Smooth muscle cell (in vitro differentiated cells): Measurements from ENCODE around the gene FBXL4. TPM values are rescaled to one million over a fixed set of nuclear protein-coding genes. Genes with fewer than 3 reads are reported as not detected.

Experiments used
- DNase-seq: peaks from one replicate; lab custom pipeline; 2025; ENCODE audit not compliant: unreplicated experiment; lab: John Stamatoyannopoulos, UW
- H2AFZ ChIP-seq: fragments of 200-600 bp; sonication (generic); 2 replicates; pipeline ENCODE4 v1.6.0; 2016; ENCODE audit warnings: antibody characterized with exemption, low read depth, mild to moderate bottlenecking
- H3F3A ChIP-seq: fragments of 200-600 bp; sonication (generic); 2 replicates; pipeline ENCODE4 v1.6.0; 2017; ENCODE audit warnings: antibody characterized with exemption, low read depth
- H3K27ac ChIP-seq: fragments of 200-600 bp; sonication (generic); 2 replicates; pipeline ENCODE4 v1.5.1; 2016; ENCODE audit warnings: low read depth, mild to moderate bottlenecking
- H3K27me3 ChIP-seq: fragments of 200-600 bp; sonication (generic); 2 replicates; pipeline ENCODE4 v1.6.1; 2016; ENCODE audit warnings: low read depth, mild to moderate bottlenecking
- H3K36me3 ChIP-seq: fragments of 200-600 bp; sonication (generic); 2 replicates; pipeline ENCODE4 v1.5.1; 2016; ENCODE audit warnings: low read depth
- H3K4me1 ChIP-seq: fragments of 200-600 bp; sonication (generic); 2 replicates; pipeline ENCODE4 v1.5.1; 2016; ENCODE audit warnings: low read depth
- H3K4me2 ChIP-seq: fragments of 200-600 bp; sonication (generic); 2 replicates; pipeline ENCODE4 v1.6.0; 2016; ENCODE audit warnings: mild to moderate bottlenecking
- H3K4me3 ChIP-seq: fragments of 200-600 bp; sonication (generic); 2 replicates; pipeline ENCODE4 v1.5.1; 2016; ENCODE audit warnings: mild to moderate bottlenecking
- H3K79me2 ChIP-seq: fragments of 200-600 bp; sonication (generic); 2 replicates; pipeline ENCODE4 v1.6.0; 2016; ENCODE audit warnings: low read depth, mild to moderate bottlenecking
- H3K9ac ChIP-seq: fragments of 200-600 bp; sonication (generic); 2 replicates; pipeline ENCODE4 v1.6.0; 2016; ENCODE audit warnings: low read depth
- H3K9me3 ChIP-seq: fragments of 200-600 bp; sonication (generic); replicated peaks from 2 replicates; pipeline ENCODE4 v1.5.1; 2016; ENCODE audit warnings: low read depth
- H4K20me1 ChIP-seq: fragments of 200-600 bp; sonication (generic); 2 replicates; pipeline ENCODE4 v1.6.0; 2016; ENCODE audit warnings: low read depth
- WGBS: methylation state at CpG from one replicate; pipeline ENCODE4 v1.1.7; 2016; ENCODE audit warnings: low lambda C conversion rate; 5-methylcytosine and 5-hydroxymethylcytosine counted together
- polyA plus RNA-seq: library from polyadenylated mRNA; unstranded; fragments of >200 nt; fragmentation: Nextera tagmentation; extraction: Ambion mirVana; gene quantifications from 2 replicates; pipeline ENCODE4 v1.2.1, GENCODE V29; 2016
- total RNA-seq: library from RNA; depleted of rRNA; stranded (reverse); fragments of >200 nt; gene quantifications from 2 replicates; pipeline ENCODE4 v1.2.3, GENCODE V29; 2014
- TF ChIP-seq, protein P1 (sequence below): fragments of 200-600 bp; sonication (generic); IDR thresholded peaks from 2 replicates; pipeline ENCODE4 v1.5.1; 2017; ENCODE audit warnings: borderline replicate concordance, mild to moderate bottlenecking, antibody characterized with exemption; ENCODE audit not compliant: insufficient read depth, poor library complexity, severe bottlenecking

The FBXL4 gene
- total and polyA plus RNA-seq, 2 experiments from 2014 or later = 7.3 to 18.8 TPM

DNA sequence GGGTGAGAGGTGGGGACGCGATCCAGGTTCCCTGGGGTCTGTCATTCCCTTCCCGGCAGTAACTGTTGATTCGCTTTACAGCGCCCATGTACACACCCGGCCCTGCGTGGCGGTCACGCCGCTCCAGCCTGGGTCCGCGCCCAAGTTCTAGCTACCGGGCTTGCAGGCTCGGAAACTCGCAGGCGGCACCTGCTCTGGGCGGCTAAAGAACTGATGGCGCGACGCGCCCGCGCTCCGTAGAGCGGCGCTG lies 114.8 kb downstream of the FBXL4 start:
- Histone ChIP-seq H4K20me1 (no peaks in the 10 kb centered on the region), H3F3A (no peaks in the 10 kb centered on the region), H3K27me3 (peaks cover 97% of the 10 kb centered on the region), H3K4me1 (peaks cover 27% of the 10 kb centered on the region), H3K79me2 (no peaks in the 10 kb centered on the region), H2AFZ (no peak overlapping the region), H3K4me3 (peak overlapping the region; percentile 55), H3K9me3 (no peaks in the 10 kb centered on the region), H3K36me3 (no peaks in the 10 kb centered on the region), H3K27ac (no peak overlapping the region), H3K9ac (no peak overlapping the region), H3K4me2 (peak overlapping the region; percentile 82)
- TF ChIP-seq, protein P1, sequence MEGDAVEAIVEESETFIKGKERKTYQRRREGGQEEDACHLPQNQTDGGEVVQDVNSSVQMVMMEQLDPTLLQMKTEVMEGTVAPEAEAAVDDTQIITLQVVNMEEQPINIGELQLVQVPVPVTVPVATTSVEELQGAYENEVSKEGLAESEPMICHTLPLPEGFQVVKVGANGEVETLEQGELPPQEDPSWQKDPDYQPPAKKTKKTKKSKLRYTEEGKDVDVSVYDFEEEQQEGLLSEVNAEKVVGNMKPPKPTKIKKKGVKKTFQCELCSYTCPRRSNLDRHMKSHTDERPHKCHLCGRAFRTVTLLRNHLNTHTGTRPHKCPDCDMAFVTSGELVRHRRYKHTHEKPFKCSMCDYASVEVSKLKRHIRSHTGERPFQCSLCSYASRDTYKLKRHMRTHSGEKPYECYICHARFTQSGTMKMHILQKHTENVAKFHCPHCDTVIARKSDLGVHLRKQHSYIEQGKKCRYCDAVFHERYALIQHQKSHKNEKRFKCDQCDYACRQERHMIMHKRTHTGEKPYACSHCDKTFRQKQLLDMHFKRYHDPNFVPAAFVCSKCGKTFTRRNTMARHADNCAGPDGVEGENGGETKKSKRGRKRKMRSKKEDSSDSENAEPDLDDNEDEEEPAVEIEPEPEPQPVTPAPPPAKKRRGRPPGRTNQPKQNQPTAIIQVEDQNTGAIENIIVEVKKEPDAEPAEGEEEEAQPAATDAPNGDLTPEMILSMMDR = no peak
- DNase-seq = no peak
- under 1% methylated on average over 26 of the region's 26 CpGs for WGBS

DNA sequence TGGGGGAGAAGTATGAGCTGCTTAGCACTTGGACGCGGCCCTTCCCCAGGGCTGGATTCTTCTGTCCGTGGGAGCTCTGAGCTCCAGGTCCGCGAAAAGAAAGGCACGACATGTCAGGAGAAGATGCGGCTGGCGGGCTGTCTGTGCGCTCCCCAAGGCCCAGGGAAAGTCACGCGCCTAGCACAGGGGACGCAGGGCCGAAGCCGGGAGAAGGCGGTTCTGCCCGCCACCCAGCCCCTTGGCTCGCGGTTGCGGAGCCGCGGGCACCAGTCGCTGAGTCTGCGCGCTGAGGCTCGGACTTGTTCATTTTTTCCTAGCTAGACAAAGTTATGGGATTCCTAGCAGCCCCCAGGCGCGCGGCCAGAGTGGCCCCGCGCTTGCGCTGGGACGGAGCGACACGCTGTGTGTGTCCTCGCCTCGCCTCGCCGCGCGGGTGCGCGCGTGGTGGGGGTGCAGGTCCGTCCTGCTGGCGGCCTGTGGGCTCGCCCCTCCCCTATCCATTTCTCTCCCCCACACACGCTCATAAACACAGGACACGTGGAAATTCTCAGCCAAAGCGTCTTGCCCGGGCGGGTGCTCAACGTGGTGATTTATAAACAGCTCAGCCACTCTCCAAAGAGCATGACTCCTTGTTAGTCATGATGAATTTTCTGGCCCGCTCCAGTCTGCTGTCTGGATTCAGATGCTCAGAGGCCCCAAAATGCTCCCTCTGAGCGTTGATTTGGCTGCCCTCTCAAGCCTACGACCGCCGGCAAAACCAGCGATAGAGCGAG lies 115.3 kb downstream of the FBXL4 start:
- 3% methylated on average over 59 of the region's 59 CpGs for WGBS

DNA sequence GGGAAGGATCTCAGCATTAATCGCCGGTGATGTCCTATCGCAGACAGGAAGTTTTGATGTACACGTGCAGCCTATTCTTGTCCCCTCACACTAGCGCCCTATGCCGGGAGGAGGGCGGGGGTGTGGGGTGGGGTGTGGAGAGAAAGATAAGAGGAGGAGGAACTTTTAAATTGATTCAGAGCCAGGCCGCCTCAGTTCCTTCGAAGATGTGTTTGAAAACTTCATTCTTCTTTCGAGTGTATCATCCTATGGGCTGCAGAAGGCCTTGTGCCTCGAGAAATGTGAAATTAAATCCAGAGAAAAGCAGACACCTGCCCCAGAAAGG lies 115.8 kb downstream of the FBXL4 start:
- H3K9ac ChIP-seq = no peak overlapping the region
- H3K4me2 ChIP-seq = peak overlapping the region; percentile 82
- 2% methylated on average over 11 of the region's 11 CpGs for WGBS
- H4K20me1 ChIP-seq = no peaks in the 10 kb centered on the region
- no peak for DNase-seq
- H3K27ac ChIP-seq = no peak overlapping the region
- TF ChIP-seq, protein P1 = no peak
- H3K4me3 ChIP-seq = peak overlapping the region; percentile 55
- no peak overlapping the region for H2AFZ ChIP-seq
- H3K36me3 ChIP-seq = no peaks in the 10 kb centered on the region
- H3F3A ChIP-seq = no peaks in the 10 kb centered on the region
- peaks cover 31% of the 10 kb centered on the region for H3K4me1 ChIP-seq
- no peaks in the 10 kb centered on the region for H3K79me2 ChIP-seq
- H3K27me3 ChIP-seq = peaks cover 97% of the 10 kb centered on the region
- no peaks in the 10 kb centered on the region for H3K9me3 ChIP-seq

More for the DNA sequence above, 115.3 kb downstream of the FBXL4 start:
- Histone ChIP-seq H3K9ac (no peak overlapping the region), H4K20me1 (no peaks in the 10 kb centered on the region), H3K27me3 (peaks cover 97% of the 10 kb centered on the region), H3K4me2 (peak overlapping the region; percentile 82), H3K4me1 (peaks cover 26% of the 10 kb centered on the region), H2AFZ (no peak overlapping the region), H3K79me2 (no peaks in the 10 kb centered on the region), H3K36me3 (no peaks in the 10 kb centered on the region), H3K4me3 (peak overlapping the region; percentile 55), H3K9me3 (no peaks in the 10 kb centered on the region), H3F3A (no peaks in the 10 kb centered on the region), H3K27ac (no peak overlapping the region)
- DNase-seq = no peak
- TF ChIP-seq, protein P1 = no peak
